ENCODE measurements around the gene LTB4R2.

GRCh38 chr14:24296341-24297157 is 13.4 kb upstream of the LTB4R2 start:
- TF ChIP-seq POLR2A (IDR thresholded peaks at IDR 0.05; ENCODE audit: low read depth, low read length) (peak; percentile 45), EZH2 (IDR thresholded peaks at IDR 0.05; ENCODE audit: borderline replicate concordance, low read depth, low read length, severe bottlenecking) (no peak), CTCF (IDR thresholded peaks at IDR 0.05; ENCODE audit: extremely low read depth in 1 of 2, insufficient read depth in 1 of 2, low read depth in 1 of 2, low read length in 2 of 2) (peak; percentile 74 to 79)

Measured in endothelial cell of umbilical vein (primary cell).